IMR-90 (cell line): ENCODE results near the gene PDIA2. TPM values are rescaled to one million over a fixed set of nuclear protein-coding genes. Genes with fewer than 3 reads are reported as not detected.

Experiments
- ATAC-seq: fragments of 200-7000 bp; cut with Tn5 transposase; 2 replicates; pipeline ENCODE4 v1.9.1; 2020; ENCODE audit warnings: low read depth, mild to moderate bottlenecking, moderate library complexity
- BruUV-seq: library from RNA; stranded (reverse); fragments of 400-500 nt; replicated peaks from 2 replicates; lab custom pipeline; 2021; lab: Mats Ljungman, UMichigan
- CTCF ChIA-PET: fragments of 300-600 bp; formaldehyde crosslinking; extraction: SDS; loops from one replicate; lab custom pipeline; 2021; ENCODE audit warnings: antibody characterized with exemption; lab: Yijun Ruan, JAX
- POLR2A ChIA-PET: fragments of 300-600 bp; sonication (Branson Sonifier 250); formaldehyde crosslinking; loops from one replicate; lab custom pipeline; 2022; ENCODE audit warnings: antibody characterized with exemption; ENCODE audit not compliant: unreplicated experiment; lab: Charles Lee
- DNase-seq: peaks from one replicate; pipeline ENCODE4 v3.0.0; 2013
- H2AFZ ChIP-seq: replicated peaks from 2 replicates; pipeline ENCODE3; 2013; ENCODE audit warnings: low read length, mild to moderate bottlenecking; ENCODE audit not compliant: poor library complexity
- H2AK5ac ChIP-seq: 2 replicates; pipeline ENCODE4 v1.6.1; 2013; ENCODE audit warnings: low read depth, low read length, inconsistent platforms
- H2AK9ac ChIP-seq: replicated peaks from 2 replicates; pipeline ENCODE3; 2013; ENCODE audit warnings: mild to moderate bottlenecking, low read depth, low read length, moderate library complexity; ENCODE audit not compliant: poor library complexity
- H2BK120ac ChIP-seq: 2 replicates; pipeline ENCODE4 v1.6.1; 2013; ENCODE audit warnings: low read depth, low read length, inconsistent platforms
- H2BK15ac ChIP-seq: 3 replicates; pipeline ENCODE4 v1.6.1; 2013; ENCODE audit warnings: low read depth, low read length, inconsistent platforms
- H2BK20ac ChIP-seq: 2 replicates; pipeline ENCODE4 v1.6.1; 2013; ENCODE audit warnings: low read depth, mild to moderate bottlenecking, inconsistent platforms, low read length, moderate library complexity
- H2BK5ac ChIP-seq: 2 replicates; pipeline ENCODE4 v1.6.1; 2013; ENCODE audit warnings: mild to moderate bottlenecking, low read depth, low read length, inconsistent platforms; ENCODE audit not compliant: poor library complexity, severe bottlenecking
- H3K14ac ChIP-seq: replicated peaks from 2 replicates; pipeline ENCODE4 v1.6.1; 2013; ENCODE audit warnings: low read depth, low read length, inconsistent platforms
- H3K18ac ChIP-seq: 2 replicates; pipeline ENCODE4 v1.6.1; 2013; ENCODE audit warnings: low read depth, low read length, control low read depth
- H3K23ac ChIP-seq: 2 replicates; pipeline ENCODE4 v1.6.1; 2013; ENCODE audit warnings: low read depth, low read length, inconsistent platforms
- H3K27ac ChIP-seq: 2 replicates; pipeline ENCODE4 v1.5.1; 2013; ENCODE audit warnings: mild to moderate bottlenecking, control low read depth, low read length; ENCODE audit not compliant: insufficient read depth
- H3K27me3 ChIP-seq: 2 replicates; pipeline ENCODE4 v1.6.1; 2013; ENCODE audit warnings: low read length; ENCODE audit not compliant: control insufficient read depth, insufficient read depth
- H3K36me3 ChIP-seq: 2 replicates; pipeline ENCODE4 v1.6.1; 2013; ENCODE audit warnings: low read length, mixed read lengths; ENCODE audit not compliant: control insufficient read depth, insufficient read depth
- H3K4ac ChIP-seq: 2 replicates; pipeline ENCODE4 v1.6.1; 2013; ENCODE audit warnings: low read depth, low read length, inconsistent platforms
- H3K4me1 ChIP-seq: 2 replicates; pipeline ENCODE4 v1.6.1; 2013; ENCODE audit warnings: low read length, mixed read lengths; ENCODE audit not compliant: control insufficient read depth, insufficient read depth
- H3K4me2 ChIP-seq: 2 replicates; pipeline ENCODE4 v1.6.1; 2013; ENCODE audit warnings: low read depth, mild to moderate bottlenecking, control low read depth, low read length, moderate library complexity
- H3K4me3 ChIP-seq: 2 replicates; pipeline ENCODE4 v1.5.1; 2013; ENCODE audit warnings: low read depth, mild to moderate bottlenecking, control low read depth, low read length, moderate library complexity; ENCODE audit not compliant: insufficient read depth
- H3K56ac ChIP-seq: 2 replicates; pipeline ENCODE4 v1.6.1; 2013; ENCODE audit warnings: low read length, inconsistent platforms; ENCODE audit not compliant: insufficient read depth; ENCODE audit errors: extremely low read depth
- H3K79me1 ChIP-seq, 2 experiments: 2 replicates each; pipeline ENCODE4 v1.6.1; 2013; ENCODE audit warnings: low read length in 2 of 2, inconsistent platforms in 1 of 2, low read depth in 1 of 2
- H3K9ac ChIP-seq: 2 replicates; pipeline ENCODE4 v1.6.1; 2013; ENCODE audit warnings: low read depth, low read length, control low read depth
- H3K9me1 ChIP-seq: 2 replicates; pipeline ENCODE4 v1.6.1; 2013; ENCODE audit warnings: low read length, inconsistent platforms; ENCODE audit not compliant: insufficient read depth
- H3K9me3 ChIP-seq: 2 replicates; pipeline ENCODE4 v1.6.1; 2013; ENCODE audit warnings: low read length; ENCODE audit not compliant: control insufficient read depth, insufficient read depth
- H4K20me1 ChIP-seq: 2 replicates; pipeline ENCODE4 v1.6.1; 2013; ENCODE audit warnings: low read length, inconsistent platforms; ENCODE audit not compliant: insufficient read depth
- H4K5ac ChIP-seq: 2 replicates; pipeline ENCODE4 v1.6.1; 2013; ENCODE audit warnings: mild to moderate bottlenecking, low read depth, low read length, control low read depth
- H4K8ac ChIP-seq, 2 experiments: 2 replicates each; pipeline ENCODE4 v1.6.1; 2013; ENCODE audit warnings: low read depth in 2 of 2, low read length in 2 of 2, control low read depth in 1 of 2, inconsistent platforms in 1 of 2
- H4K91ac ChIP-seq: 2 replicates; pipeline ENCODE4 v1.6.1; 2013; ENCODE audit warnings: low read depth, low read length, inconsistent platforms; ENCODE audit not compliant: insufficient read depth
- CTCF ChIP-seq: conservative IDR thresholded peaks from 2 replicates; pipeline ENCODE4 v1.5.1; 2012; ENCODE audit warnings: mild to moderate bottlenecking, low read depth, low read length, improper control_type of control experiment
- MXI1 ChIP-seq: IDR thresholded peaks from 2 replicates; pipeline ENCODE4 v1.6.1; 2012; ENCODE audit warnings: low read depth, mild to moderate bottlenecking, low read length, moderate library complexity, borderline replicate concordance
- WGBS, 2 experiments: methylation state at CpG; one replicate each; pipeline versions ENCODE4 v1.1.5 to v1.1.7; 2013; ENCODE audit warnings: missing lambda C conversion rate in 2 of 2; ENCODE audit not compliant: insufficient read length in 1 of 2; ENCODE audit errors: extremely low coverage in 2 of 2; 5-methylcytosine and 5-hydroxymethylcytosine counted together
- dilution Hi-C: fragments of 300-500 bp; cut with HindIII; formaldehyde crosslinking; loops from one replicate; pipeline ENCODE4 v1.14.3; 2018; ENCODE audit warnings: low sequenced_read_pairs; ENCODE audit not compliant: unreplicated experiment
- in situ Hi-C: fragments of 300-500 bp; cut with MboI; formaldehyde crosslinking; loops from 3 replicates; pipeline ENCODE4 v1.14.3; 2019; ENCODE audit warnings: low sequenced_read_pairs, inconsistent platforms, mixed read lengths
- intact Hi-C: fragments of 100-400 bp; cut with micrococcal nuclease; formaldehyde crosslinking; loops from 2 replicates; pipeline ENCODE4 v1.10.0; 2022
- polyA plus RNA-seq, 3 experiments: library from polyadenylated mRNA; depleted of rRNA; stranded (reverse); fragments of >200 nt; gene quantifications; 2 replicates each; pipeline ENCODE4 v1.2.3, GENCODE V29; 2012; ENCODE audit warnings: low replicate concordance in 1 of 3
- total RNA-seq: library from RNA; depleted of rRNA; stranded (reverse); fragments of >200 nt; gene quantifications from 2 replicates; pipeline ENCODE4 v1.2.3, GENCODE V29; 2012

Gene PDIA2
- total and polyA plus RNA-seq, 2 of the 4 experiments (the other 2 are of a cell fraction) = 0.17 TPM; not detected in 1

GRCh38 chr16:273547-274421, 9.2 kb upstream of the PDIA2 start:
- no CpG with 5 or more reads among the region's 30 CpGs for WGBS, 2 experiments
- POLR2A ChIA-PET = no interaction called here
- in situ Hi-C loops = no loop called here
- no peak for DNase-seq
- Histone ChIP-seq H3K9me3 (no peaks in the 10 kb centered on the region), H2BK20ac (no peak overlapping the region), H2AFZ (no peak overlapping the region), H3K27me3 (peaks cover 21% of the 10 kb centered on the region; the same call in 1 of the 2 replicates), H3K56ac (no peak overlapping the region), H3K27ac (no peak overlapping the region), H4K8ac (no peak overlapping the region), H3K18ac (no peak overlapping the region), H2BK15ac (no peak overlapping the region), H2AK9ac (no peak overlapping the region), H4K5ac (no peak overlapping the region), H3K79me1 (no peaks in the 10 kb centered on the region), H4K20me1 (no peaks in the 10 kb centered on the region), H3K4me1 (peaks cover 3% of the 10 kb centered on the region; the same call in 1 of the 2 replicates), H4K91ac (no peak overlapping the region), H3K4me2 (no peak overlapping the region), H2AK5ac (no peak overlapping the region; the same call in 1 of the 2 replicates), H3K4ac (no peak overlapping the region), H3K36me3 (no peaks in the 10 kb centered on the region), H2BK120ac (no peak overlapping the region), H3K9ac (no peak overlapping the region), H3K14ac (no peak overlapping the region), H2BK5ac (no peak overlapping the region), H3K9me1 (no peaks in the 10 kb centered on the region), H3K23ac (no peak overlapping the region), H3K4me3 (no peak overlapping the region)
- intact Hi-C loops = no loop called here
- CTCF ChIA-PET = no interaction called here
- ATAC-seq = no peak
- no TSS peak for BruUV-seq
- dilution Hi-C loops = no loop called here
- TF ChIP-seq MXI1 (no peak), CTCF (no peak)
